Stimulated activated CD8-positive, alpha-beta memory T cell treated with anti-CD3 and anti-CD28 coated beads, Interleukin-7, amount 100 ng/mL, for 24 hours (primary cell): ENCODE results near the gene MAPRE3.

Experiments used
- DNase-seq: peaks from one replicate; pipeline ENCODE4 v3.0.0-alpha.2; 2020; ENCODE audit warnings: low read depth

MAPRE3 gene

DNA sequence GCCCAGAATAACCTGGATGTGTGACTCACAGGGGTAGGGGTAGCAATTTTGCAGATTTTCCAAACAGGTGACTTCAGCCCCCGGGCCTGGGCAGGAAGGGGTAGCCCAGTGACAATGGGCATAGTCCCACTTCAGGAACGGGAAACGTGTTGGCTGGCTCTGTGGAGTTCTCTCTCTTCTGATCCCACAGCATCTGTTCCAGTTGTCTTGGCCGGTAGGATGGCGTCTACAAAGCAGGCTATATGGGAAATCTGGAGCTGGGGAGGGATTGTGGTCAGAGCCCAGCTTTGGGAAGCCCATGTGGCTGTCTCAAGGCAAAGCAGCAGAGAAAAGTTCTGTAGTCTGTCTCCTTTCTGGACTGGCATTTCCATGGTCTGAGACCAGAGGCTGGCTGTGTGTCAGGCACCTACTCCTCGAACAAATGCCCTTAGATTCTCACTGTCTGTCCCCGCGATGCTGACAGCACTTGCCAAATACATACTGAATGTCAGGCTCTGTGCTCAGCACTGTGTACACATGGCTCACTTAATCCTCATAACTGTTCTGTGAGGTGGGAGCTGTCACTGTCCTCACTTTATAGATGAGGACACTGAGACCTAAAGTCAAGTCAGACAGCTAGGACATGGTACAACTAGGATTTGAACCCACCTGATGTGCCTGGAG is 44.5 kb downstream of the MAPRE3 start:
- no peak for DNase-seq

DNA sequence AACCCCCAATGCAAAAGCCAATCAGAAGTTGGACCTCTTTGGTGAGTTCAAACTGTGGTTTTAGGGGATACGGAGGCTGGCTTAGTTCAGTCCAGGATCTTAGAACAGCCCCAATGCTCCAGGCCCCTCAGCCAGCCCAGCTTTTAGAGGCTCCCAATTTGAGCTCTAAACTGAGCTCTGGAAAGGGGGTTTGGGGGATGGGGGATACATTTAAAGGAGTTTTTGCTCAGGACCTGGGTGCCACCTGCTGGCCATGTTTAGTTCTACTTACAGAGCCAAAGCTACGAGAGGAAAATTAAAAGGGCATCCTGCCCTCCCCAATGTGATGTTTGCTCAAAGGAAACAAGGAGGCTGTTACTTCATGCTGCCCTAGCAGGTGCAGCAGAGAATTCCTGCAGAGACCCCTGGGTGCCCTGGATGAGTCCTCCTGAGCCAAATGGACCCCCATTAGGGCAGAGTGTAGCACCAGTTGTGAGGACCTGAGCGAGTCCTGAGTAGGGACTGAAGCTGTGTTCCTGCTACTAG is 46.4 kb downstream of the MAPRE3 start:
- DNase-seq = peak; percentile 14

DNA sequence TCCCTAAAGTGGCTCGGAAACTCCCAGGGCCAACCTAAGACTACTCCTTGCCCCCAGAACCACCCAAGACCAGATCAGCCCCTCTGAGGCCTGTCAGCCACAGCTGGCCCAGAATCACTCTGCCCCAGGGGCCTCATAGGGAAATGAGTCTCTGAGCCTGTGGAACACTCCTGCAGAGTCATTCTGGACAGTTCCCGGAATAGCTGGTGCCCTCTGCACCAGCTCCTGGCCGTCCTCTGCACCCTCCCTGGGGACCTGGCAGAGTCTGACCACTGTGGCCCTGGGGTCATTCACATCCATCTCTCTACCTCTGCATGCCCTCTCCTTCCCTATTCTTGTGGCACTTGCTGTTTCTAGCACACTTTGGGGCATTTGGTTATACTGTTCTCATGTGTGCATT is 47.7 kb downstream of the MAPRE3 start:
- no peak for DNase-seq

DNA sequence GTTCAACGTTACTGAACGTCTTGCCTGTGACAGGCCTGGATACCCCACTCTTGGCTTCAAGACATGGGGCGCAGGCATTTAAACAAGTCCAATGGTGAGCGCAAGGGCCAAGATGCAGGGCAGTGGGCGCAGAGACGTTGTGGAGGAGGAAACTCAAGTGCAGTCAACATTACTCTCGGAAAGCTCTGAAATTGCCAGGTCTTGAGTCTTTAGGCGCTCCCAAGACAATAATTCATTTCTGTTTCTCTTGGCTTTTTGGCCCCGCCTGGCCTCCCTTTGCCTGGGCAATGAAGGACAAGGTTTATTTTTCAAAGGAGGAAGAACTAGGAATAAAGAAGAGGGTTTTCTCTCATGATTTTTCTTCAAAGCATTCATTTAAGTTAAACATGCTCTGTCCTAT is 49.0 kb downstream of the MAPRE3 start:
- no peak for DNase-seq

GRCh38 chr2:27019931-27020855 is 49.8 kb downstream of the MAPRE3 start:
- no peak for DNase-seq

GRCh38 chr2:27021253-27022049 is 51.0 kb downstream of the MAPRE3 start:
- DNase-seq = no peak

DNA sequence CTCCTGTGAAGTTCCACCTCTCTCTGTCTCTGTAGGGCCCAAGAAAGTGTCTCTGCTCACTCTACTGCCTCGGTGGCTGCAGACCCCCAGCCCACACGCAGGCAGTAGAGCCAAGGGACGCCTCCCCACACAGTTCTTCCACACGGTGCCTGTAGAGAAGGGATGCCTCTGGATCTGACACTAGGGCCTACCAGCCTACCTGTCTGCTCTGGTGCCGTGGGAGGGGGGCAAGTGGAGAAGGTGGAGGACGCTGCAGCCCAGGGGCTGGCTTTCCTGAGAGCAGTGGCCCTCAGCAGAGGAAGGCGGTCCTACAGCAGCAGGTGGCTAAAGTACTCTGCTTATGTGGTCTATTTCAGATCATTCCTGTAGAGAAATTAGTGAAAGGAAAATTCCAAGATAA is 53.3 kb downstream of the MAPRE3 start:
- DNase-seq = no peak

DNA sequence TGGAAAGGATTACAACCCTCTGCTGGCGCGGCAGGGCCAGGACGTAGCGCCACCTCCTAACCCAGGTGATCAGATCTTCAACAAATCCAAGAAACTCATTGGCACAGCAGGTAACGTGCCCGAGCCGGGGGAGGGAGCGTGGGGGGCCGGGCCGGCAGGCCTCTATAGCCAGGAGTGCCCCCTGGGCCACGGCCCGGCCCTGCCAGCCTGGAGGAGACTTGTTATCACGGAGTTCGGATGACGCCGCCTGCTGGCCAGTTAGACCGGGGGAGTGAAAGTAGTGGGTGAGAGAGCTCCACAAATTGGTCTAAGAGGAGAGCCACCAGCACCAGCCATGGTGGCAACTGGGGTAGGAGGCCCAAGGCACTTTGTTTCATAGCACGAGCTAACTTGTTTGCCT is 53.8 kb downstream of the MAPRE3 start:
- no peak for DNase-seq

- no peak for DNase-seq
Observed at GRCh38 chr2:27024812-27025211, 54.4 kb downstream of the MAPRE3 start.

- DNase-seq = no peak
Observed at GRCh38 chr2:27025281-27025800, 54.9 kb downstream of the MAPRE3 start.

- no peak for DNase-seq
Observed at GRCh38 chr2:27025861-27026851, 55.7 kb downstream of the MAPRE3 start.

- no peak for DNase-seq
Observed at GRCh38 chr2:27027211-27027651, 56.8 kb downstream of the MAPRE3 start.

GRCh38 chr2:27029051-27029450 is 58.6 kb downstream of the MAPRE3 start:
- DNase-seq = no peak

DNA sequence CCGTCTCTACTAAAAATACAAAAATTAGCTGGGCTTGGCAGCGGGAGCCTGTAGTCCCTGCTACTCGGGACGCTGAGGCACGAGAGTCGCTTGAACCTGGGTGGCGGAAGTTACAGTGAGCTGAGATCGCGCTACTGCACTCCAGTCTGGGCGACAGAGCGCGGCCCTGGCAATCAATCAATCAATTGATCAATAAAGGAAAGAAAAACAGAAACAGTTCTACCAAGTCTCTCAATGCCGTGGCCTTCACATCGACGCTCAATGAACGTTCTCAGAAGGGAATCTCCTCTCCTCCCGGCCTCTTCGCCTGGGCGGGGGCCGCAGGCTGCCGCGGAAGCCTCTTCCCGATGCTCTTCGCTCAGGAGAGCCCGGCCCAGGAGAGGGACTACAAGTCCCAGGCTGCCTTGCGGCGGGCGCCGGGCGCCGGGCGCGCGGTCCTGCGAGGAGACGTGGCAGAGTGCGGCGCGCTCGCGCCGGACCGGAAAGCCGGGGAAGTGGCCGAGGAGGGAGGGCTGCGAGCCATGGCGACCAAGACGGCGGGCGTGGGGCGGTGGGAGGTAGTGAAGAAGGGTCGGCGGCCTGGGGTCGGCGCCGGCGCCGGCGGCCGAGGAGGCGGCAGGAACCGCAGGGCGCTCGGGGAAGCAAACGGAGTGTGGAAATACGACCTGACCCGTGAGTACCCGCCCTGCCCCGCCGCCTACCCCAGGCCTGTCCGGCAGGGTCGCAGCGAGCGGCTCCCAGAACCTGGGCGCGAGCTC is 62.2 kb downstream of the MAPRE3 start, which contains the start of gene TMEM214:
TSS of gene TMEM214 (plus strand) at position 471 of the 758 bp plus-strand sequence. CDS start at position 522, 51 bp downstream.
- peak; percentile 63 for DNase-seq

DNA sequence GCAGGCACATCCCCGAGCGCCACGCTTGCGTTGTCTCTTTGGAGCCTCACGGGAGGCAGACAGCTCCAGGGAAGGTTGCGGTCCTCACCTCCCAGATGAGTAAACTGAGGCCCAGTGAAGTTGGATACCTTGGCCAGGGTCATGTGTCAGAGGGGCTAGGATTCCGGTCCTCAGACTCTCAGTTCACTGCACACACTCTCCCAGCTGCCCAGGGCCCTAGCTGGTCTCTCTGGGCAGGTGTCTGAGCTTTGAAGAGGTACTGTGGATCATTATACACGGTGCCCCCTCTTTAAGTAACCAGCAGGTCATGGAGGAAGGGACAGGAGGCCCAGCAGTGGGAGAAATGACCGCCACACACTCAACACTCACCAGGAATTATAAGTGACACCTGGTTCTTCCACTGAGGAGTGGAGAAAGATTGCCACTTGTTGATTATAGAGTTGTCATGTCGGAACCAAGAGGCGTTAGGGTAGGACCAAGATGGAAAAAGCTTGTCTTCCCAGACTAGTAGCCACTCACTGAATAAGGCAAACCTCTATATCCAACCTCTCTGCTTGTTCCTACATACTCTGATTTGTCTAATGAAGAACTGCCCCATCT is 62.9 kb downstream of the MAPRE3 start:
- DNase-seq = no peak

- DNase-seq = no peak
Observed at GRCh38 chr2:27038012-27038411, 67.6 kb downstream of the MAPRE3 start.

- DNase-seq = no peak
Observed at GRCh38 chr2:27038631-27039339, 68.3 kb downstream of the MAPRE3 start.

DNA sequence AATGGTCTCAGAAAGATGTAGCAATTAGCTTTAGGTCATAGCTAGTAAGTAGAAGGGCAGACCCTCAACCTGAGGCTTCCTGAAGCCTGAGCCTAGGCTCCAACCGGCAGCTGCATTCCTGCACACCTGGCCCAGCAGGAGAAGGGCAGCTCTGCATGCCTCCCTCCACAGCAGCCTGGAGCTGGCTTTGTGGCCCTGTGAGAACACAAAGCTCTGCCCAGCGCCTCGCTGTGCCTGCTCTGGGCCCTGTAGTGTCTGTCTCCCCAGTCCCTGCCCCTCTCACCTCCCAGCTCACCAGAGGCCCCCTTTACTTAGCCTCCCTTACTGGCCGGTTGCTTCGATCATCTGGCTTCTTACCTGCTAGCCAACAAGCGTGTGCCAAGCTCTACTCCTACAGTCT is 69.0 kb downstream of the MAPRE3 start:
- no peak for DNase-seq

- DNase-seq = no peak
Observed at GRCh38 chr2:27039871-27040270, 69.4 kb downstream of the MAPRE3 start.
